HG03097 (cell line): ENCODE results near the gene LRRC42.
"Not testable (repeated sequence)": the region's sequence is repeated elsewhere in the genome, so short reads cannot be mapped to it uniquely, and the experiment has no call there.

Source experiments
- ATAC-seq: cut with Tn5 transposase; IDR thresholded peaks from one replicate; pipeline ENCODE4 v1.9.1; 2021; ENCODE audit not compliant: unreplicated experiment, low FRiP score

The LRRC42 gene

GRCh38 chr1:54002544-54003248, 56.5 kb downstream of the LRRC42 start:
- ATAC-seq: no peak

- no peak for ATAC-seq
Observed at GRCh38 chr1:54003249-54003646, 57.1 kb downstream of the LRRC42 start.

- not testable (repeated sequence) for ATAC-seq
Observed at GRCh38 chr1:54003750-54004480, 57.8 kb downstream of the LRRC42 start.

- no peak for ATAC-seq
Observed at GRCh38 chr1:54004481-54005049, 58.4 kb downstream of the LRRC42 start.

- ATAC-seq: no peak
Observed at GRCh38 chr1:54006508-54006907, 60.4 kb downstream of the LRRC42 start.

GRCh38 chr1:54007613-54008012, 61.5 kb downstream of the LRRC42 start:
- no peak for ATAC-seq

GRCh38 chr1:54008876-54009275, 62.7 kb downstream of the LRRC42 start:
- no peak for ATAC-seq

- ATAC-seq: no peak
Observed at GRCh38 chr1:54009406-54009805, 63.3 kb downstream of the LRRC42 start.

GRCh38 chr1:54010415-54011117, 64.4 kb downstream of the LRRC42 start:
- no peak for ATAC-seq

GRCh38 chr1:54011316-54012007, 65.3 kb downstream of the LRRC42 start:
- ATAC-seq: no peak

- ATAC-seq: no peak
Observed at GRCh38 chr1:54012008-54012325, 65.8 kb downstream of the LRRC42 start.

GRCh38 chr1:54012863-54013262, 66.7 kb downstream of the LRRC42 start:
- ATAC-seq: no peak

- no peak for ATAC-seq
Observed at GRCh38 chr1:54013393-54014008, 67.4 kb downstream of the LRRC42 start.

GRCh38 chr1:54014009-54014629, 68.0 kb downstream of the LRRC42 start:
- ATAC-seq: no peak

GRCh38 chr1:54016343-54017282, 70.5 kb downstream of the LRRC42 start:
- ATAC-seq: no peak
